OCI-LY3 (cell line): ENCODE data around the gene WBP2.

Source experiments
- H2AFZ ChIP-seq: fragments of 200-600, 300-600 bp; shearing (Covaris generic); 2 replicates; pipeline ENCODE4 v1.6.0; 2014; ENCODE audit warnings: antibody characterized with exemption, low read depth, low read length
- H3K27ac ChIP-seq: fragments of 200-600, 300-600 bp; sonication (generic); 2 replicates; pipeline ENCODE4 v1.5.1; 2014; ENCODE audit warnings: mild to moderate bottlenecking, low read length, moderate library complexity, mixed read lengths
- H3K27me3 ChIP-seq: fragments of 200-600, 300-600 bp; sonication (generic); 2 replicates; pipeline ENCODE4 v1.6.1; 2014; ENCODE audit warnings: low read depth, low read length, mixed read lengths
- H3K36me3 ChIP-seq: fragments of 200-600, 300-600 bp; sonication (generic); replicated peaks from 2 replicates; pipeline ENCODE3; 2014; ENCODE audit warnings: low read depth, low read length, mixed read lengths
- H3K4me1 ChIP-seq: fragments of 300-600, 200-600 bp; sonication (generic); 2 replicates; pipeline ENCODE4 v1.6.1; 2014; ENCODE audit warnings: low read length, mixed read lengths
- H3K4me2 ChIP-seq: fragments of 200-600, 300-600 bp; sonication (generic); 2 replicates; pipeline ENCODE4 v1.6.1; 2014; ENCODE audit warnings: low read length, mixed read lengths
- H3K4me3 ChIP-seq: fragments of 300-600, 200-600 bp; sonication (generic); 2 replicates; pipeline ENCODE4 v1.5.1; 2014; ENCODE audit warnings: antibody characterized with exemption, mild to moderate bottlenecking, low read length, moderate library complexity
- H3K79me2 ChIP-seq: fragments of 300-600, 200-600 bp; shearing (Covaris generic); 2 replicates; pipeline ENCODE4 v1.6.1; 2014; ENCODE audit warnings: mild to moderate bottlenecking, low read length, mixed read lengths
- H3K9ac ChIP-seq: fragments of 300-600, 200-600 bp; shearing (Covaris generic); 2 replicates; pipeline ENCODE4 v1.6.0; 2014; ENCODE audit warnings: mild to moderate bottlenecking, low read length, moderate library complexity
- H3K9me3 ChIP-seq: fragments of 200-600, 300-600 bp; shearing (Covaris generic); 2 replicates; pipeline ENCODE4 v1.6.1; 2014; ENCODE audit warnings: low read length, mixed read lengths; ENCODE audit not compliant: insufficient read depth
- H4K20me1 ChIP-seq: fragments of 200-600, 300-600 bp; sonication (generic); 2 replicates; pipeline ENCODE4 v1.6.1; 2016; ENCODE audit warnings: low read length, mixed read lengths; ENCODE audit not compliant: insufficient read depth
- EZH2phosphoT487 ChIP-seq: fragments of 200-600 bp; shearing (Covaris generic); IDR thresholded peaks from 2 replicates; pipeline ENCODE4 v1.6.1; 2018; ENCODE audit warnings: antibody characterized with exemption, mixed run types, low read depth
- TF ChIP-seq, protein P1 (sequence below): fragments of 200-600, 300-600 bp; sonication (generic); IDR thresholded peaks from 2 replicates; pipeline ENCODE4 v1.5.1; 2014; ENCODE audit warnings: antibody characterized with exemption, low read length, low read depth

The WBP2 gene

DNA sequence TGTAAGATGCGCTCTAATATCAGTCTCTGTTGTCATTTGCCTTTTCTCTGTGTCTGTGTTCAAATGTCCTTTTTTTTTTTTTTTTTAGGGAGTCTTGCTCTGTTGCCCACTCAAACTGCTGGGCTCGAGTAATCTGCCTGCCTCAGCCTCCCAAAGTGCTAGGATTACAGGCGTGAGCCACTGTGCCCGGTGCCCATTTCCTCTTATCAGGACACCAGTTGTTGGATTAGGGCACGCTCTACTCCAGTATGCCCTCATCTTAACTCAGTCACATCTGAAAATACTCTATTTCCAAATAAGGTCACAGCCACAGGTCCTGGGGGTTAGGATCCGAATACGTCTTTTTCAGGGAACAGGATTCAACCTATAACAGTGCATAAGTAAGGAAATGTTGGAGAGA, 25.1 kb upstream of the WBP2 start:
- no peak overlapping the region for H3K27ac ChIP-seq
- no peak overlapping the region for H3K9ac ChIP-seq
- H3K27me3 ChIP-seq, result peaks cover 16% of the 10 kb centered on the region
- TF ChIP-seq, protein P1, sequence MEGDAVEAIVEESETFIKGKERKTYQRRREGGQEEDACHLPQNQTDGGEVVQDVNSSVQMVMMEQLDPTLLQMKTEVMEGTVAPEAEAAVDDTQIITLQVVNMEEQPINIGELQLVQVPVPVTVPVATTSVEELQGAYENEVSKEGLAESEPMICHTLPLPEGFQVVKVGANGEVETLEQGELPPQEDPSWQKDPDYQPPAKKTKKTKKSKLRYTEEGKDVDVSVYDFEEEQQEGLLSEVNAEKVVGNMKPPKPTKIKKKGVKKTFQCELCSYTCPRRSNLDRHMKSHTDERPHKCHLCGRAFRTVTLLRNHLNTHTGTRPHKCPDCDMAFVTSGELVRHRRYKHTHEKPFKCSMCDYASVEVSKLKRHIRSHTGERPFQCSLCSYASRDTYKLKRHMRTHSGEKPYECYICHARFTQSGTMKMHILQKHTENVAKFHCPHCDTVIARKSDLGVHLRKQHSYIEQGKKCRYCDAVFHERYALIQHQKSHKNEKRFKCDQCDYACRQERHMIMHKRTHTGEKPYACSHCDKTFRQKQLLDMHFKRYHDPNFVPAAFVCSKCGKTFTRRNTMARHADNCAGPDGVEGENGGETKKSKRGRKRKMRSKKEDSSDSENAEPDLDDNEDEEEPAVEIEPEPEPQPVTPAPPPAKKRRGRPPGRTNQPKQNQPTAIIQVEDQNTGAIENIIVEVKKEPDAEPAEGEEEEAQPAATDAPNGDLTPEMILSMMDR, result no peak
- TF ChIP-seq EZH2phosphoT487, result no peak
- no peak overlapping the region for H2AFZ ChIP-seq
- no peak overlapping the region for H3K4me2 ChIP-seq
- H3K4me3 ChIP-seq, result no peak overlapping the region
- H4K20me1 ChIP-seq, result no peaks in the 10 kb centered on the region
- H3K36me3 ChIP-seq, result no peaks in the 10 kb centered on the region
- peaks cover 20% of the 10 kb centered on the region for H3K4me1 ChIP-seq
- no peaks in the 10 kb centered on the region for H3K9me3 ChIP-seq
- no peaks in the 10 kb centered on the region for H3K79me2 ChIP-seq

- H3K4me2 ChIP-seq, result peak within 1 kb of the TSS; percentile 88
- H3K79me2 ChIP-seq, result no peaks in the 10 kb centered on the region
- peaks cover 16% of the 10 kb centered on the region for H3K27me3 ChIP-seq
- H2AFZ ChIP-seq, result peak within 1 kb of the TSS; percentile 84
- no peaks in the 10 kb centered on the region for H4K20me1 ChIP-seq
- peak within 1 kb of the TSS; percentile 92 for H3K4me3 ChIP-seq
- no peaks in the 10 kb centered on the region for H3K36me3 ChIP-seq
- no peaks in the 10 kb centered on the region for H3K9me3 ChIP-seq
- TF ChIP-seq, protein P1, result no peak
- no peak for TF ChIP-seq EZH2phosphoT487
- peaks cover 20% of the 10 kb centered on the region for H3K4me1 ChIP-seq
- peak within 1 kb of the TSS; percentile 67 for H3K27ac ChIP-seq
- peak within 1 kb of the TSS; percentile 87 for H3K9ac ChIP-seq
These were observed 23.3 kb upstream of the WBP2 start, which contains the start of gene TRIM47 for GRCh38 chr17:75878174-75878998. TRIM47 (minus strand) TSS chr17:75878581; CDS start chr17:75878548, 33 bp downstream.

- TF ChIP-seq, protein P1, result peak; percentile 33; the same call in 1 of the 2 replicates
- TF ChIP-seq EZH2phosphoT487, result no peak
- Histone ChIP-seq H3K4me1 (peaks cover 20% of the 10 kb centered on the region), H3K27me3 (peaks cover 16% of the 10 kb centered on the region), H3K9ac (peak overlapping the region; percentile 87), H4K20me1 (no peaks in the 10 kb centered on the region), H2AFZ (peak overlapping the region; percentile 84), H3K79me2 (no peaks in the 10 kb centered on the region), H3K9me3 (no peaks in the 10 kb centered on the region), H3K4me2 (peak overlapping the region; percentile 88), H3K36me3 (no peaks in the 10 kb centered on the region), H3K4me3 (peak overlapping the region; percentile 92), H3K27ac (peak overlapping the region; percentile 67)
These were observed 22.6 kb upstream of the WBP2 start for GRCh38 chr17:75877752-75878173.

DNA sequence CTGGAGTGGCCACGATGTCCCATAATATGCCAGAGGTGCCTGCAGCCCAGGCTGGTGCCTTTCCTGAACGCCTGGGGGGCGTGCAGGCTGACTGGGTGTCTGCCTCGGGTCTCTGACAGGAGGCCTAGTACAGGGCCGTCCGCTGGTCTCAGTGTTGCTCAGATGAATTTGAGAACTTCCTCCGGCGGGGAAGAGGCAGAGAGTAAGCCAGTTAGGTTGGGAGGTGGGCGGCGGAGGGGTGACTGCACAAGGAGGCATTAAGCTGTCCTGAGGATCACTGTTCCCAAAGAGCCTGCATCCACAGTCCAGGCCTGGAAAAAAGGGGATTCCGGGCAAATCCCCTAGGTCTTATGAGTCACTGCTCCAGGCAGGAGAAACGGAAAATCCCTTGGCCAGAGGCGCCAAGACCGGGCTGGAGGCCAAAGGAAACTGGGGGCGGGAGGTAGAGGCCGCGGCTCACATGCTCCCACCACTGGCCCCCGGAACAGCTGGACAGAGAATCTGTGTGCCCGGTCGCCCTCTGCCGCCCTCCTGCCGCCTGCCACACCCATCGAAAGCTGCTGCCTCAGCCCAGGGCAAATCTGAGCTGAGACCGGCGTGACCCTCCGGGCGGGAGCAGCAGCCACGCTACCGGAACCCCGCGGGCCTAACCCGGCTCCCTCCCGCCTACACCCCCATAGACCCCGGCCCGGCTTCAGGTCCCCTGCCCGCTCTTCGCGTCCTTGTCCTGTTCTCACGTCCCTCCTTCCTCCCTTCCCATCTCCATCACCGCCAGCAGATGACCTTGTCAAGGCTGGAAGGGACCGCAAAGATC, 22.0 kb upstream of the WBP2 start:
- peaks cover 20% of the 10 kb centered on the region for H3K4me1 ChIP-seq
- peak overlapping the region; percentile 88 for H3K4me2 ChIP-seq
- H3K79me2 ChIP-seq, result no peaks in the 10 kb centered on the region
- peak overlapping the region; percentile 67 for H3K27ac ChIP-seq
- H3K9me3 ChIP-seq, result no peaks in the 10 kb centered on the region
- H3K9ac ChIP-seq, result peak overlapping the region; percentile 87
- no peaks in the 10 kb centered on the region for H4K20me1 ChIP-seq
- H3K4me3 ChIP-seq, result peak overlapping the region; percentile 92
- TF ChIP-seq, protein P1, result no peak
- no peak for TF ChIP-seq EZH2phosphoT487
- H3K36me3 ChIP-seq, result no peaks in the 10 kb centered on the region
- peaks cover 16% of the 10 kb centered on the region for H3K27me3 ChIP-seq
- H2AFZ ChIP-seq, result peak overlapping the region; percentile 88
